SH-SY5Y (cell line): ENCODE measurements around the gene ULK4.

Experiments
- GATA2 ChIP-seq: IDR thresholded peaks from 2 replicates; pipeline ENCODE4 v1.6.1; 2011; ENCODE audit warnings: mild to moderate bottlenecking, low read depth, low read length
- GATA3 ChIP-seq: IDR thresholded peaks from 2 replicates; pipeline ENCODE4 v1.6.1; 2011; ENCODE audit warnings: low read depth, mild to moderate bottlenecking, low read length, moderate library complexity

Gene ULK4

DNA sequence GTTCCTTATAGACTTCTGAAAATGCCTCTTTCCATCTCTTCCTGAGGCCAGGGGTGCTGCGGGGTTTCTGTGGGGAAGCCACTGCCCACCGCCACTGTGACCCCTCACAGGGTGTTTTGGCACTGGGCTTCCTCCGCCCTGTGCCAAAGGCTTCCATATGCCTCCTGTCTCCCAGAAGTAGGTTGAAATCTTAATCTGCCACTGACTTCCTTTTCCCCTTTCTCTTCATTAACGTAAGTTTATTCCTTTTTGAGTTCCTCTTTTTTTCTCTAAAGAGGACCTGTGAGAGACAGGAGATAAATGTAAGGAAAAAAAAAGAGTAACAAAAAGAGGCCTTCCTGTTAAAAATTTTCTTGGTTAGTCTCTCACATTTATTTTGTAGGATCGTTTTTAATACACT, 542.1 kb downstream of the ULK4 start:
- TF ChIP-seq GATA2 (no peak), GATA3 (no peak)

DNA sequence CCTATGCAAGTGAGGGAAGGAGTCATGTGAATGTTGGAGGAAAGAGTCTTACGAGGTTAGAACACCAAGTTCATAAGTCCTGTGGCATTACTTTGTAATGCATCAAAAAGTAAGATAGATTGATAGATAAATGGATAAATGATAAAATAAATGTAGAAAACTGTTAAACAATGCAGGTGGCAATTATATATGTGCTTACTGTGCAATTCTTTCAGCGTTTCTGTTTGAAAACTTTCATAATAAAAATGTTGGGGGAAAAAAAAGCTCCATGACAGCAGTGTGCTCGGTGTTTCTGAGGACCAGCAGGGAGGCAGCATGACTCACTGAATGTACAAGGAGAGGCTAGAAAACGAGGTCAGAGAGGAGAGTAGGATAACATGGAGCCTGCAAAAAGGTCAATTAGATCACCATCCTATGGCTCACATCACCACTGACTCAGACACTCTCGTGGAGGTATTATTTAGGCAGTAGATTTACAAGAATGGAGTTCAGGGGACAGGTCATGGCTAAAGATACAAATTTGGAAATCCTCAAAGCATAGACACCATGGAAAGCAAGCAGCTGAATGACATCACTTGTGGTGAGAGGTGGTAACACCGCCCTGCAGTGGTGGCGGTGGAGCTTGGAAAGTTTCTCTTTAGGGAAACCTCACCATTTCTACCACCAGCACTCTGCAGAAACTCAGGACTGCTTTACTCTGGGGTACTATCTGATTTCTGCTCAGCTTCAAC, 542.8 kb downstream of the ULK4 start:
- TF ChIP-seq GATA3 (no peak), GATA2 (no peak)

GRCh38 chr3:41417574-41417973, 544.3 kb downstream of the ULK4 start:
- TF ChIP-seq GATA2 = no peak
- TF ChIP-seq GATA3 = no peak

DNA sequence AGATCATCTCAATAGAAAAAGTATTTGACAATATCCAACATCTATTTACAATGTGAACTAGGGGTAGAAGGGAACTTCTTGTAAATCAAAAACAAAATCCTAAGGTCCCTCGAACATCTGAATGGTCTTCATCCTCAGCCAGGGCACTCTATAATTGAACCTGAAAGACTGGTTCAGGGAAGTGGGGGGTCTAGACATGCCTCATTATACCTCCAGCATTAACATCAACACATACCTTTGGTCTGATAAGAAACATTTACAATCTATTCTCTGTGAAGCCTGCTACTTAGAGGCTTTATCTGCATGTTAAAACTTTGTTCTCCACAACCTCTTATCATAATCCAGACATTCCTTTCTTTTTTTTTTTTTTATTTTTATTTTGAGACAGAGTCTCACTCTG, 550.8 kb downstream of the ULK4 start:
- TF ChIP-seq GATA3 = no peak
- TF ChIP-seq GATA2 = no peak

GRCh38 chr3:41405466-41405865, 556.4 kb downstream of the ULK4 start:
- TF ChIP-seq GATA2 (no peak), GATA3 (no peak)

GRCh38 chr3:41404582-41404981, 557.3 kb downstream of the ULK4 start:
- TF ChIP-seq GATA3 (no peak), GATA2 (no peak)

DNA sequence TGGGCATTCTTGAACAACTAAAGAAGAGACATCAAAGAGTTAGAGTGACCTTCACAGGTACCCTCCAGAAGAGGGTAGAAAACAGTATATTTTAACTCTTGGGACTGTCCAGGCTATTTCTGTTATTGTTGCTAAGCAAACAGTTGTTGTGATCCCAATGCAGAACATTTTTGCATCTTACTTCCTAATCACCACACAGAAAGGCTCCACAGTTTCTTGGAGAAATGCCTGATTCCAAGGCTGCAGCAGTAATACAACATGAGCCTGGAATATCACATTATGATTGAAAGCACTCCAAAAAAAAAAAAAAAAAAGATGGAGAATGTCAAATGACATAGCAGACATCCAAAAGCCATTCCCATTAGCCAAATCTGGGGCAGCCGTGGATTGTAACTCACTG, 567.0 kb downstream of the ULK4 start:
- no peak for TF ChIP-seq GATA3
- no peak for TF ChIP-seq GATA2

- TF ChIP-seq GATA2 = no peak
- TF ChIP-seq GATA3 = no peak
These were observed 591.6 kb downstream of the ULK4 start for GRCh38 chr3:41370307-41370706.

DNA sequence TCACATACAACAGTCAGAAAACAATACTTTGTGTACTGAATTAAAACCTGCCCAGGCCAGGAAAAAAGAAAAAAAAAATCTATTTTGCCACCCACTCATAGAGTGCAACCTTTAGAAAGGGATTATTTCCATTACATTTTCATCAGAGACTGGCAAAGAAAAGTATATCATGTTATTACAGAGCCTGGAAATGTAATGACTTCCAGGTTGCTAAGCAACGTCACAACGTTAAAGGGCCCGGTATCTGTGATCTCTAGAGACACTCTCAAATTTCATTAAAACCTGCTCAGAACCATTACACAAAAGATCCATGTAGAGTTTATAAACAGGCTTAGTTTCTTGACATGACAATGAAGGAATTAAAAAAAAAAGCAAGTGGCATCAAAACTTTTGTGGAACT, 592.1 kb downstream of the ULK4 start:
- TF ChIP-seq GATA2 = peak; percentile 48; the same call in 1 of the 2 replicates
- TF ChIP-seq GATA3 = peak; percentile 43

DNA sequence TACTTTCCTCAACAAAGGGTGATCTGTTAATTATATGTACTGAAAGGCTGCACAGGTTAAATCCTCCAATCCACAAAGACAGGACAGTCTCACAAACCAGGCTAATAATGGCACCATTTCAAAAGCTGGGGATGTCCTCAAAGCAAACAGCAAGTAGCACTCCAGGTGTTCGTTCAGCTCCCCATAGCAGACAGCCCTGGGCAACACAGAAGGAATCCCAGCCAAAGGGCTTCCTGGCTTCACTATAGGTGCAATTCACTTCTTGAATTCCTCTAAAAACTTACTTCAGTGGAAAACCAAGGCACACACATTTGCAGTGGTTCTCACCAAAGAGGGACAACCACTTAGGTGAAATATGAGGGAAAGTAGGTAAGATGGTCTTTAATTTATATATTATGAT, 595.9 kb downstream of the ULK4 start:
- TF ChIP-seq GATA3 = no peak
- no peak for TF ChIP-seq GATA2

DNA sequence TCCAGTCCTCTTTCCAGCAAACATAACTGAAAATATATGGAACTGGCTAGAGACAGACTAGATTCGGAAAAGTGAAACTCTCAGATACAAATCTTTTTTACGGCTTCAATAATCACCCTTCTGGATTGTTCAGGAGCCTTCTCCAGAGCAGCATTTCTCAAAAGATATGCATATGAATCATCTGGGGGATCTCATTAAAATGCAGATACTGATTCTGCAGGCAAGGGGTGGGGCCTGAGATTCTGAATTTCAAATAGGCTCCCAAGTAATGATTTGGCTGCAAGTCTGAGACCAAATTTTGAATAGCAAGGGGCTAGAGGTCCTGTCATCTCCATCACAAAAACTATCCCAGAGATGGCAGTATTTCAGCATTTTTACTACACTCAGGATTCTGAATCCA, 597.2 kb downstream of the ULK4 start:
- no peak for TF ChIP-seq GATA2
- no peak for TF ChIP-seq GATA3

GRCh38 chr3:41363830-41364523, 597.9 kb downstream of the ULK4 start:
- TF ChIP-seq GATA3 (no peak), GATA2 (no peak)

DNA sequence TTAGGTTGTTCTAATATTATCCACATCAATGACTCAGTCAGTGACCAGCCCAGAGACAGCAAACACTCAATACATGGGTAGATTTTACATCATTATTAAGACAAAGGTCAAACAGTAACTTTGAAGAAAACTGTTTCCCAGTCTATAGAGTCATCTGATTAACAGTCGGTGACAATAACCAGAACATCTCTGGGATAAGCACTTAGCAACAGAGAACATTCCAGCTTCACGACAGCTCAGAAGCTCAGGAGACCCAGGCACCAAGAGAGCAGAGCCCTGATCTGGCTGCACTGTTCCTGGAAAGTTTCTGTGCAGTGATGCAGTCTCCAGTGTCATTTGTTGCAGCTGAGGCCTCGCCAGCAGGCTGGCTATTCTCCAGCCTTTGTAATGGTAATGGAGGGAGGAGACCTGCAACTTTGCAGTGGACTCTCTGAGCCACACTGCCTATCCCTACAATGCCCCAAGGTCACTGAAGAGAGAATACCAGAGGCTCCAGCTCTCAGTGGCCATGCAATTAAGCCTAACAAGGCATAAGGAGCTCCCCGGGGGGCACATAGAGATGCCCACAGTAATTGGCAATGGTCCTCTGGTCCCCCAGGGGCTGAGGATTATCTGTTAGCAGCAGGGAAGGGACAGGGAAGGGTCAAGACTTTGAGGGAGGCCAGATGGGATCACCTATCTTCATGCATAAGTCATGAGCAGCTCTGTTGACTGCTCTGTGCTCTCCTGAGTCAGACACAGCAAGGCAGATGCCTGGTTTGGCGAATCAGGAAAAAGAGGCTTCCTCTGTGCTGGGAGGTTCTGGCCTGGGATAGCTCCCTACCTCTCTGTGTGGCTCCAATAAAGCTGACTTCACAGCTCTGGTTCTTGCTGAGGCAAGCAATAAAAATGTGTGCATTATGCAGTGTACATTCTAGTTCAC, 599.0 kb downstream of the ULK4 start:
- TF ChIP-seq GATA3 (0 out of 2 replicates have a peak, but pooled peaks have one; percentile 41), GATA2 (peak; percentile 28; the same call in 1 of the 2 replicates)

DNA sequence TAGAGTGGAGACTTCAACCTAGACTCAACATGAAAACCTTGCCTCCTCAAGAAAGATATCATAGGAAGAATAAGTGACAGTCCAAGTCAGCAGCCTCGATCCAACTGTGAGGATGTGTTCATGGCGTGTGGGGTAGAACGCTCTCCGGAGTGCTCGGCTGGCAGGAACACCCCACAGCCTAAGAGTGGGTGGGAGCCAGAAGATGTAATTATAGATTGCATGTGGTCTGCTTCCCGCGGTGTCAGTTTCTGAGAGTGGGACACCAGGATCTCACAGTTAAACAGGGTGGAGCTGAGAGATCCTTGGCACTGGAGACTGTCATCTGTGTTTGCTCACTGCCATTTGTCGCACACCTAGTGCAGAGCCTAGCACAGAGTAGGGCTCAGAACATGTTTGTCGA, 604.6 kb downstream of the ULK4 start:
- TF ChIP-seq GATA3 (no peak), GATA2 (peak; percentile 46)
